ENCODE measurements around the gene SIAH2. TPM values are rescaled to one million over a fixed set of nuclear protein-coding genes. Genes with fewer than 3 reads are reported as not detected.

SIAH2 gene
- polyA plus RNA-seq, 1 experiment: 34.2 TPM

GRCh38 chr3:150725548-150725947 lies 37.4 kb downstream of the SIAH2 start:
- TF ChIP-seq, protein P1, sequence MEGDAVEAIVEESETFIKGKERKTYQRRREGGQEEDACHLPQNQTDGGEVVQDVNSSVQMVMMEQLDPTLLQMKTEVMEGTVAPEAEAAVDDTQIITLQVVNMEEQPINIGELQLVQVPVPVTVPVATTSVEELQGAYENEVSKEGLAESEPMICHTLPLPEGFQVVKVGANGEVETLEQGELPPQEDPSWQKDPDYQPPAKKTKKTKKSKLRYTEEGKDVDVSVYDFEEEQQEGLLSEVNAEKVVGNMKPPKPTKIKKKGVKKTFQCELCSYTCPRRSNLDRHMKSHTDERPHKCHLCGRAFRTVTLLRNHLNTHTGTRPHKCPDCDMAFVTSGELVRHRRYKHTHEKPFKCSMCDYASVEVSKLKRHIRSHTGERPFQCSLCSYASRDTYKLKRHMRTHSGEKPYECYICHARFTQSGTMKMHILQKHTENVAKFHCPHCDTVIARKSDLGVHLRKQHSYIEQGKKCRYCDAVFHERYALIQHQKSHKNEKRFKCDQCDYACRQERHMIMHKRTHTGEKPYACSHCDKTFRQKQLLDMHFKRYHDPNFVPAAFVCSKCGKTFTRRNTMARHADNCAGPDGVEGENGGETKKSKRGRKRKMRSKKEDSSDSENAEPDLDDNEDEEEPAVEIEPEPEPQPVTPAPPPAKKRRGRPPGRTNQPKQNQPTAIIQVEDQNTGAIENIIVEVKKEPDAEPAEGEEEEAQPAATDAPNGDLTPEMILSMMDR (IDR thresholded peaks at IDR 0.05; ENCODE audit: insufficient read depth, low read depth, low read length): no peak
- ChIA-PET POLR2A (no interaction called here), CTCF (interaction anchor here (0.5 to 1.0 kb wide), 2 partner anchors 62 to 139 kb away, joined by 3 to 4 read pairs; no protein-coding TSS in a partner anchor)
- Histone ChIP-seq H3K4me3 (ENCODE audit: low read depth, low read length) (no peak overlapping the region), H3K27me3 (ENCODE audit: control insufficient read depth, insufficient read depth, low read length) (no peaks in the 10 kb centered on the region), H3K36me3 (ENCODE audit: control insufficient read depth, insufficient read depth, low read length) (no peaks in the 10 kb centered on the region)
- DNase-seq (ENCODE audit: low read depth): no peak

GRCh38 chr3:150723946-150724345 lies 39.0 kb downstream of the SIAH2 start:
- Histone ChIP-seq H3K27me3 (ENCODE audit: control insufficient read depth, insufficient read depth, low read length) (no peaks in the 10 kb centered on the region), H3K4me3 (ENCODE audit: low read depth, low read length) (no peak overlapping the region), H3K36me3 (ENCODE audit: control insufficient read depth, insufficient read depth, low read length) (no peaks in the 10 kb centered on the region)
- no peak for DNase-seq (ENCODE audit: low read depth)
- POLR2A ChIA-PET: no interaction called here
- TF ChIP-seq, protein P1 (IDR thresholded peaks at IDR 0.05; ENCODE audit: insufficient read depth, low read depth, low read length): no peak
- CTCF ChIA-PET: no interaction called here

- DNase-seq (ENCODE audit: low read depth): no peak
- Histone ChIP-seq H3K36me3 (ENCODE audit: control insufficient read depth, insufficient read depth, low read length) (no peaks in the 10 kb centered on the region), H3K27me3 (ENCODE audit: control insufficient read depth, insufficient read depth, low read length) (no peaks in the 10 kb centered on the region), H3K4me3 (ENCODE audit: low read depth, low read length) (no peak overlapping the region)
- POLR2A ChIA-PET: no interaction called here
- CTCF ChIA-PET: interaction anchor here (1.0 to 6.0 kb wide), 18 partner anchors 8 to 424 kb away, joined by 3 to 45 read pairs (median 7); partner anchors contain the start of genes ERICH6 and SIAH2
- TF ChIP-seq, protein P1 (IDR thresholded peaks at IDR 0.05; ENCODE audit: insufficient read depth, low read depth, low read length): no peak
These were observed 40.7 kb downstream of the SIAH2 start for GRCh38 chr3:150722267-150722666.

DNA sequence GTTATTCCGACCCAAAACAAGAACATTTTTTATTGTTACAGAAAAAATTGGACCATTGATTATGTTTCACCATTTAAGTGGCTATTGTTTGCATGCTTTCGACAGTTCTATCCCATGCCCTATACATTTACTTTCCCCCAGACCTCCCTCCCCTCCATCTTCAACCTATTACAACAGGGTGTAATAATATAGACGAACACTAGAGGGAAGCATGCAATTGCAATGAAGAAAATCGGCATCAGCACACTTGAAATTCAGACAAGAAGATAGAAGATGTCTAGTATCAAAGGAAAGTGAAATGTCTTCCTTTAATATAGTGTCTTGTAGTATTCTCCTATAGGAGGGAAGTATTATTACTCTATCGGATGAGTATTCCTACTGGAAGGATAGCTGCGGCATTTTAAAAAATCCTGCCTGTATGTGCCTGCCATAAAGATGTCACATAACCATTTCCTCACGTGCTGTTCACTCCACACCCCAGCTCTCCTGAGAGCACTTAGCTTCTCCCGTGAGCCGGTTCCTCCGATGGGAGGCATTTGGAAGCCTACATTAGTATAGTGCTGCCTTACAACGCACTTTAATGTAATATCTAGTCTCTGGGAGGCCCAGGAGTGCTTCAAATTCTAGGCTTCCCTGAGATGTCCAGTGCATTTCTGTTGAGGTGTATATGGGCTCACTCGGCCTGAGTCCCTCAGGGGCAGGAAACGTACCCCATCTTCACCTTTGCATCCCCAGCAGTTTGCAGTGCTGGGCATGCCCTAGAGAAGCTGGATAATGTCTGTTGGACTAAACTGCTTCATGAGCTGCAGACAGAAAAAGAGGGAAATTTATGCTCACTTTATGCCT lies 41.5 kb downstream of the SIAH2 start:
- no peaks in the 10 kb centered on the region for H3K27me3 ChIP-seq (ENCODE audit: control insufficient read depth, insufficient read depth, low read length)
- H3K36me3 ChIP-seq (ENCODE audit: control insufficient read depth, insufficient read depth, low read length): no peaks in the 10 kb centered on the region
- H3K4me3 ChIP-seq (ENCODE audit: low read depth, low read length): no peak overlapping the region
- ChIA-PET POLR2A (interaction anchor here (0.6 kb wide), 1 partner anchor 157 kb away, joined by 3 read pairs; no protein-coding TSS in a partner anchor), CTCF (interaction anchor here (0.6 to 6.0 kb wide), 28 partner anchors 8 to 425 kb away, joined by 3 to 45 read pairs (median 4); partner anchors contain the start of genes ERICH6 and SIAH2)
- TF ChIP-seq, protein P1 (IDR thresholded peaks at IDR 0.05; ENCODE audit: insufficient read depth, low read depth, low read length): peak; percentile 71
- no peak for DNase-seq (ENCODE audit: low read depth)

DNA sequence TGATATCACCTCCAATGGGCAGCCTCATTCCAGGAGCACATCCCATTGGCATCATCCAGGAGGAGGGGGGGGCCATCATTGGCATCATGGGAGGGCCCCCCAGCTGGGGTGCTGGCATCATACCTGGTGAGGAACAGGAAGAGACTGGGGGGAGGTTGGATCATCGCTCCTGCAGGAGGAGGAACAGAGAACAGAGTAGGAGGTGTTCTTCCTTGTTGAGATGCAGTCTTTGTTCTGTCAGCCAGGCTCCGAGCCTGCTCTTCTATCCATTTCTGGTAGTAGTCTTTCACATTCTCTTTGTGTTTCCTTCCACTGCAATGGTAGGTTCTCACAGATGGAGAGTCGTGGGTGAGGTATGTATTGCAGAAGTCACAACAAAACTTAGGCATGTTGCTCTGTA lies 42.5 kb downstream of the SIAH2 start:
- DNase-seq (ENCODE audit: low read depth): no peak
- POLR2A ChIA-PET: interaction anchor here (0.6 kb wide), 1 partner anchor 158 kb away, joined by 3 read pairs; no protein-coding TSS in a partner anchor

More for the DNA sequence above, 42.5 kb downstream of the SIAH2 start:
- CTCF ChIA-PET: interaction anchor here (0.6 to 6.0 kb wide), 15 partner anchors 9 to 426 kb away, joined by 3 to 45 read pairs (median 9); partner anchors contain the start of genes ERICH6 and SIAH2
- Histone ChIP-seq H3K4me3 (ENCODE audit: low read depth, low read length) (no peak overlapping the region), H3K36me3 (ENCODE audit: control insufficient read depth, insufficient read depth, low read length) (no peaks in the 10 kb centered on the region), H3K27me3 (ENCODE audit: control insufficient read depth, insufficient read depth, low read length) (no peaks in the 10 kb centered on the region)
- TF ChIP-seq, protein P1 (IDR thresholded peaks at IDR 0.05; ENCODE audit: insufficient read depth, low read depth, low read length): no peak

Data from BJ (cell line).